ENCODE measurements around the gene PITPNB.

Gene PITPNB

DNA sequence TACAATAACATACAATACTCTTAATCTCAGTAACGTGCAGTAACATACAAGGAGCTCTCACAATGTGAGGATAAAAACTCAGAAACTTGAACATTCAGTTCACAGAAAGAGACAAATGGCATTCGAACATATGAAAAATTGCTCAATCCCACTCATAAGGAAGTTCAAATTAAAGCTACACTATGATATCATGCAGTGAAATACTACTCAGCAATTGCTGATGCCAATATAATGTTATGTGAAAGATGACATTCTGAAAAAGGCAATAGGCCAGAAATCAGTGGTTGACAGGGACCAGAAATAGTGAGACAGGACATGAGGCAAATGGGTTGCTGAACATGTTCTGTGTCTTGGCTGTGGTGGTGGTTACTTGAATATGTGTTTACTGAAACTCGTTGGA lies 33.7 kb upstream of the PITPNB start:
- H3K4me3 ChIP-seq (replicated peaks; ENCODE audit: low read depth, low read length): no peak overlapping the region
- TF ChIP-seq, protein P1, sequence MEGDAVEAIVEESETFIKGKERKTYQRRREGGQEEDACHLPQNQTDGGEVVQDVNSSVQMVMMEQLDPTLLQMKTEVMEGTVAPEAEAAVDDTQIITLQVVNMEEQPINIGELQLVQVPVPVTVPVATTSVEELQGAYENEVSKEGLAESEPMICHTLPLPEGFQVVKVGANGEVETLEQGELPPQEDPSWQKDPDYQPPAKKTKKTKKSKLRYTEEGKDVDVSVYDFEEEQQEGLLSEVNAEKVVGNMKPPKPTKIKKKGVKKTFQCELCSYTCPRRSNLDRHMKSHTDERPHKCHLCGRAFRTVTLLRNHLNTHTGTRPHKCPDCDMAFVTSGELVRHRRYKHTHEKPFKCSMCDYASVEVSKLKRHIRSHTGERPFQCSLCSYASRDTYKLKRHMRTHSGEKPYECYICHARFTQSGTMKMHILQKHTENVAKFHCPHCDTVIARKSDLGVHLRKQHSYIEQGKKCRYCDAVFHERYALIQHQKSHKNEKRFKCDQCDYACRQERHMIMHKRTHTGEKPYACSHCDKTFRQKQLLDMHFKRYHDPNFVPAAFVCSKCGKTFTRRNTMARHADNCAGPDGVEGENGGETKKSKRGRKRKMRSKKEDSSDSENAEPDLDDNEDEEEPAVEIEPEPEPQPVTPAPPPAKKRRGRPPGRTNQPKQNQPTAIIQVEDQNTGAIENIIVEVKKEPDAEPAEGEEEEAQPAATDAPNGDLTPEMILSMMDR (IDR thresholded peaks at IDR 0.05; ENCODE audit: low read depth, low read length, missing control alignments): no peak
- DNase-seq (ENCODE audit: extremely low read depth, low read depth): no peak

DNA sequence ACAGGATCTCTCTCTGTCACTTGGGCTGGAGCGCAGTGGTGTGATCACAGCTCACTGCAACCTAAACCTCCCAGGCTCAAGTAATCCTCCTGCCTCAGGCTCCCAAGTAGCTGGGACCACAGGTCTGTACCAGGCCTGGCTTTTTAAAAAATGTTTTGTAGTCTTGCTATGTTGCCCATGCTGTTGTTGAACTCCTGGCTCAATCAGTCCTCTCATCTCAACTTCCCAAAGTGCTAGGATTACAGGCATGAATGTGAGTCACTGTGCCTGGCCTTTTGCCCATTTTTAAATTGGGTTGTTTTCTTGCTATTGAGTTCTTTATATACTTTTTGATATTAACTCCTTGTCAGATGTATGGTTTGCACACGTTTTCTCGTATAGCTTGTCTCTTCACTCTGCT lies 33.0 kb upstream of the PITPNB start:
- TF ChIP-seq, protein P1 (IDR thresholded peaks at IDR 0.05; ENCODE audit: low read depth, low read length, missing control alignments): no peak
- peak; percentile 54 for DNase-seq (ENCODE audit: extremely low read depth, low read depth)
- no peak overlapping the region for H3K4me3 ChIP-seq (replicated peaks; ENCODE audit: low read depth, low read length)

DNA sequence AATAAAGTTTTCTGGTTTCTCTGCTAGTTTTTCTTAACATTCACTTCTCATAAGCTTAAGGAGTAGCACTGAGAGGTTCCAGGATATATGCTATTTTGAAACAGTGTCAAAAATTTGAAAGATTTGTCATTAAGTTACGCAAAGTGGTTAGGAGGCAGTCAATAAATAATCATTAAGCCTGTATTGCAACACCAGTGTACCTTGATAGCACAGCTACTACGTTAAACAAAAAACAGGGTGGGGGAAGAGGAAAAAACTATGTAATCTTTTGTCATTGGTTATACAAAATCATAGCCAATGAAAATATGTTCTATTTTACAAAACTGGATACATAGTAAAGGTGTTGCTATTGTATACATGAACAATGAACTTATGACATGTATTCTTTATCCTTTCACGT lies 30.4 kb upstream of the PITPNB start:
- no peak for DNase-seq (ENCODE audit: extremely low read depth, low read depth)
- TF ChIP-seq, protein P1 (IDR thresholded peaks at IDR 0.05; ENCODE audit: low read depth, low read length, missing control alignments): no peak
- no peak overlapping the region for H3K4me3 ChIP-seq (replicated peaks; ENCODE audit: low read depth, low read length)

DNA sequence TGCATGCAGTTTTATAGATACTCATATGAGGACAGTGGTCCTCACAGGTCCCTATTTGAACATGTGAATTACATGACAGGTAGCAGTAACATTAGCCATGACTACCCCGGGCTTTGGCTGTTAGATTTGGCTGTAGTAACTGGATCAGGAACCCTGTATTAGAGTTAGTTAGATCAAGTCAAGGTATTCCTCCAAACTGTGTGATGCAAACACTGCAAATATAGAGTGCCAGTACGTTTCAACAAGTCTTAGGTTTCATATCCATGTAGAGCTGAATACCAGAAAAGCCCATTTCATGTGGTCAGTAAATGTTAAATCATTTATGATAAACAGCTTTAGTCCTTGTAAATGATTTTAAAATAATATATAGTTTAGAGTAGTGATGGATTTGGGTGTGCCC lies 29.5 kb upstream of the PITPNB start:
- no peak for DNase-seq (ENCODE audit: extremely low read depth, low read depth)
- TF ChIP-seq, protein P1 (IDR thresholded peaks at IDR 0.05; ENCODE audit: low read depth, low read length, missing control alignments): no peak

DNA sequence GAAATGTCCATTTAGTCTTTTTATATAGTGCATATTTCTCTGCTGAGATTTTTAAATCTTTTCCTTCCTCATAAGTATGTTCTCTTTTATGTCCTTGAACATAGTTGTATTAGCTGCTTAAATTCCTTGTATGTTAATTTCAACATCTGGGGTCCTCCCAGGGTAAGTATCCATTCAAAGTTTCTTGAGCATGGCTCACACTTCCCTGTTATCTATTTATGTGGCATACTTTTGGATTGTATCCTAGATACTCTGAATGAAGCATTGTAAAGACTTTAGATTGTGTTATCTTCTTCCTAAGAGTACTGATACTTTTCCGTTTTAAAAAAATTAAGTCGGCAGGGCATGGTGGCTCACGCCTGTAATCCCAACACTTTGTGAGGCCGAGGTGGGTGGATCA lies 28.4 kb upstream of the PITPNB start:
- TF ChIP-seq, protein P1 (IDR thresholded peaks at IDR 0.05; ENCODE audit: low read depth, low read length, missing control alignments): no peak
- no peak for DNase-seq (ENCODE audit: extremely low read depth, low read depth)
- no peak overlapping the region for H3K4me3 ChIP-seq (replicated peaks; ENCODE audit: low read depth, low read length)

More for the DNA sequence above, 29.5 kb upstream of the PITPNB start:
- H3K4me3 ChIP-seq (replicated peaks; ENCODE audit: low read depth, low read length): no peak overlapping the region

DNA sequence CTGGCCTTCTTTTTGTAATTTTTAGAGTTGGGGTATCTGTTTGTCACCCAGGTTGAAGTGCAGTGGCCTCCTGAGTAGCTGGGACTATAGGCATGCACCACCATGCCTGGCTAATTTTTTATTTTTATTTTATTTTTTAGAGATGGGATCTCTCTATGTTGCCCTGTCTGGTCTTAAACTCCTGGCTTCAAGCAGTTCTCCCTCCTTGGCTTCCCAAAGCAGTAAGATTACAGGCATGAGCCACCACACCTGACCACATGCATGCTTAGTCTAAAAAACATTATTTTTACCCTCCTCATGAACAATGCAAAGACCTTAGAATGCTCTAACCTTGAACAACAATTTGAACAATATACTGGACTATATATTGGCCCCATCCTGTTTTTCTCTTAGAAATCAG lies 22.1 kb upstream of the PITPNB start:
- TF ChIP-seq, protein P1 (IDR thresholded peaks at IDR 0.05; ENCODE audit: low read depth, low read length, missing control alignments): no peak
- no peak for DNase-seq (ENCODE audit: extremely low read depth, low read depth)
- H3K4me3 ChIP-seq (replicated peaks; ENCODE audit: low read depth, low read length): no peak overlapping the region

DNA sequence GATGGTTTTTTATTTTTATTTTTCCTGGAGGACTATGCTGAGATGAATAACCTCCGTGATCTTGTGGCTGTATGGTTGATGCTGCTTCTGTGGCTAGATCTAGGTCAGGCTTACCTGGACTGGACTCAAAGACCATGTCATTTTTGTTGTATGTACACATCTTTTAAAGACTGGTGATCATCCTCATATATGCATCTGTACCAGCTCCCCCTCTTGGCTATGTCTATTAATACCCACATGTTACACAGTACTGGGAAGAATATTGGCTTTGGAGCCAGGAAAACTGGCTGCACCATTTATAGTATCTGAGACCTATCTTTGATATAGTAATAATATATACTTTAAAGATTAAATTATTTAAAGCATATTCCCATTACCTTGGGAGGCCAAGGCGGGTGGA lies 18.4 kb upstream of the PITPNB start:
- no peak for DNase-seq (ENCODE audit: extremely low read depth, low read depth)
- no peak overlapping the region for H3K4me3 ChIP-seq (replicated peaks; ENCODE audit: low read depth, low read length)
- TF ChIP-seq, protein P1 (IDR thresholded peaks at IDR 0.05; ENCODE audit: low read depth, low read length, missing control alignments): no peak
